Omental fat pad (tissue), 4 donors: Measurements from ENCODE around the gene INTS2. TPM values are rescaled to one million over a fixed set of nuclear protein-coding genes. Genes with fewer than 3 reads are reported as not detected.

ENCODE experiments used
- ATAC-seq: fragments of 150-250 bp; one replicate; pipeline ENCODE4 v1.9.1; 2016; ENCODE audit warnings: mild to moderate bottlenecking, moderate library complexity; ENCODE audit not compliant: low FRiP score
- DNase-seq: peaks from one replicate; pipeline ENCODE4 v3.0.0-alpha.2; 2019; ENCODE audit warnings: low spot score
- total RNA-seq, 4 donors: library from RNA; depleted of rRNA; stranded (reverse); fragments of >200 nt; gene quantifications; one replicate each; pipeline ENCODE4 v1.1.0, GENCODE V29; 2016
- TF ChIP-seq, protein P1 (sequence below), 3 donors: fragments of 450-650 bp; IDR thresholded peaks; one replicate each; pipeline ENCODE4 v1.5.1; 2016 to 2017; ENCODE audit warnings: antibody characterized with exemption in 3 of 3, mild to moderate bottlenecking in 3 of 3, moderate library complexity in 2 of 3

INTS2 gene
- total RNA-seq, 4 donors from 2014 or later: 9.6 to 18.0 (median 10.6) TPM

GRCh38 chr17:61846761-61847375 lies 80.9 kb downstream of the INTS2 start:
- DNase-seq (no peak), ATAC-seq (no peak)
- TF ChIP-seq, protein P1, sequence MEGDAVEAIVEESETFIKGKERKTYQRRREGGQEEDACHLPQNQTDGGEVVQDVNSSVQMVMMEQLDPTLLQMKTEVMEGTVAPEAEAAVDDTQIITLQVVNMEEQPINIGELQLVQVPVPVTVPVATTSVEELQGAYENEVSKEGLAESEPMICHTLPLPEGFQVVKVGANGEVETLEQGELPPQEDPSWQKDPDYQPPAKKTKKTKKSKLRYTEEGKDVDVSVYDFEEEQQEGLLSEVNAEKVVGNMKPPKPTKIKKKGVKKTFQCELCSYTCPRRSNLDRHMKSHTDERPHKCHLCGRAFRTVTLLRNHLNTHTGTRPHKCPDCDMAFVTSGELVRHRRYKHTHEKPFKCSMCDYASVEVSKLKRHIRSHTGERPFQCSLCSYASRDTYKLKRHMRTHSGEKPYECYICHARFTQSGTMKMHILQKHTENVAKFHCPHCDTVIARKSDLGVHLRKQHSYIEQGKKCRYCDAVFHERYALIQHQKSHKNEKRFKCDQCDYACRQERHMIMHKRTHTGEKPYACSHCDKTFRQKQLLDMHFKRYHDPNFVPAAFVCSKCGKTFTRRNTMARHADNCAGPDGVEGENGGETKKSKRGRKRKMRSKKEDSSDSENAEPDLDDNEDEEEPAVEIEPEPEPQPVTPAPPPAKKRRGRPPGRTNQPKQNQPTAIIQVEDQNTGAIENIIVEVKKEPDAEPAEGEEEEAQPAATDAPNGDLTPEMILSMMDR (IDR thresholded peaks at IDR 0.05): no peak

DNA sequence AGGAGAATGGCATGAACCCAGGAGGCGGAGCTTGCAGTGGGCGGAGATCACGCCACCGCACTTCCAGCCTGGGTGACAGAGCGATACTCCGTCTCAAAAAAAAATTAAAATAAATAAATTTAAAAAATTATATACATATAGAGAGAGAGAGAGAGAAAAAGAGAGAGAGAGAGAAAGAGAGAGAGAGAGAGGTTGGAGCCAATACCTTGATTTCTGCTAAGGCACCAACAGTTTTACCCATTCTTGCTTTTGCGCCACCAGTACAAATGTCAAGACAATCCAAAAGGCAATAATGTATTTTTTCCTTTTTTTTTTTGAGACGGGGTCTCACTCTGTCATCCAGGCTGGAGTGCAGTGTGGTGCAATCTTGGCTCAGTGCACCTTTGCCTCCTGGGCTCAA lies 81.7 kb downstream of the INTS2 start:
- ATAC-seq (no peak), DNase-seq (no peak)
- TF ChIP-seq, protein P1 (IDR thresholded peaks at IDR 0.05): no peak

DNA sequence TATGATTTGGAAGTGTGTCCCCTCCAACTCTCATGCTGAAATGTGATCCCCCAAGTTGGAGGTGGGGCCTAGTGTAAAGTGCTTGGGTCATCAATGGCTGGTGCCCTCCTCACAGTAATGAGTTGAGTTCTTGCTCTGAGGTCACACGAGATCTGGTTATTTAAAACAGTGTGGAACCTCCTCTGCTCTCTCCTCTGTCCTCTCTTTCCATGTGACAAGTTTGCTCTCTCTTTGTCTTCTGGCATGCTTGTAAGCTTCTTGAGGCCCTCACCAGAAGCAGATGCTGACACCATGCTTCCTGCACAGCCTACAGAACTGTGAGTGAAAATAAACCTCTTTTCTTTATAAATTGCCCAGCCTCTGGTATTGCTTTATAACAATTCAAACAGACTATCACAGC lies 84.3 kb downstream of the INTS2 start:
- TF ChIP-seq, protein P1 (IDR thresholded peaks at IDR 0.05): no peak
- DNase-seq: no peak
- no peak for ATAC-seq

GRCh38 chr17:61842899-61843298 lies 84.9 kb downstream of the INTS2 start:
- no peak for ATAC-seq
- DNase-seq: no peak
- TF ChIP-seq, protein P1 (IDR thresholded peaks at IDR 0.05): no peak

- no peak for DNase-seq
- no peak for ATAC-seq
- TF ChIP-seq, protein P1 (IDR thresholded peaks at IDR 0.05): no peak
Measured at GRCh38 chr17:61839300-61839786, 88.4 kb downstream of the INTS2 start.

DNA sequence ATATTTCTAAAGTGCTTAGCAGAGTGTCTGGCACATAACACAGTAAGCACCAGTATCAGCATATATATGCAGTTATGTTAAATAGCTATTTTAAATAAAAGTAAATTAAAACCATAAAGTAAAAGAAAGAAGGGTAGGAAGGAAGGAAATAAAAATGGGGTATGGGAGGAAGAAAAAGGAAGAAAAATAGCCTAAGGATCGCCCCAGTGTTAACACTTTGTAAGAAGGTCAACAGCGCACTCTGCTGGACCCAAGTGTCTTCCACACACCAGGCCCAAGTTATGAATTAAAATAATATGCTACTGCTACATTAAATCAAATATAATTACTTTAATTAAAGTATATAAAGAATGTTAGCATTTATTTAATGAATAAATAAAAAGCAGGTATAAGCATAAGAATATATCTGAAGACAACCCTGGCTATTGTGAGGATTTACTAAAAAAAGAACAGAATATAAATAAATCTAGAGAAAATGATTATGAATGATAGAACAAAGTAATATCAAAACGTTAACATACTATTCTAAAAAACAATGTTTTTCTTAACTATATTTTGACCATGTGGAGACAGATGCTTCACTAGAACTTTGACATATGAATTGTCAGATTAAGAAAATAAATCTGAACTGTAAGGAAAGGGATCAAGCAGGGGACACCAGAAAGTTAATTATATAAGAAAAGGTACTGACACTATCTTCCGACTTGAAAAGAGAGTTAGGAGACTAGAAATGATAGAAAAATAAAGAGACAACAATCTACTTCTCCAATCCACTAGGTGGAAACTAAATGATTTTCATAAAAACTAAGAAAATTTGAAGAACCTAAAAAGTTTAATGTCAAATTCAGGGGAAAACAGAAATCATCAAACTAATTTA lies 90.4 kb downstream of the INTS2 start:
- TF ChIP-seq, protein P1 (IDR thresholded peaks at IDR 0.05): no peak
- DNase-seq (peak; percentile 34), ATAC-seq (no peak)
